Liver (tissue), 2 donors: Measurements from ENCODE around the gene TMEM47.

Experiments used
- TF ChIP-seq, protein P1 (sequence below): fragments of 150-350 bp; IDR thresholded peaks from 2 replicates; pipeline ENCODE4 v1.5.1; 2017; ENCODE audit warnings: improper control_type of control experiment, low read depth, low read length; ENCODE audit not compliant: missing input control
- TF ChIP-seq, protein P2 (sequence below): IDR thresholded peaks from 2 replicates; pipeline ENCODE4 v1.6.1; 2016; ENCODE audit warnings: antibody characterized with exemption, mild to moderate bottlenecking
- donor health status: healthy.

DNA sequence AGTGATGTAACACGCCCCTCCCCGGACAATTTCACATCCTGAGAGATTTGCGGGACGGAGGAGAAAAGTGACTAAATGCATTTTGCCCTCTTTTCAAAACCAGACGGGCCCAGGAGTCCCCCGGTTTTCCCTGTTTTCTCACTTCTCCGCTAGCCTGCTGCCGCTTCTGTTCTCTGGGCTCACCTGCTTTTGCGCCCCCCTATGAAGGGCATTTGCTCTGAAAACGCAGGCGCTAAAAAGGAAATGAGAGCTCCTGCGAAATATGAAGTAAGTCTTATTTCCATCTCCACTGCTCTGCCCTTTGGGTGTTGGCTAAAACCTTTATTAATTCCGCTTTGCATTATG is 613 bp upstream of the TMEM47 start:
- TF ChIP-seq, protein P1, sequence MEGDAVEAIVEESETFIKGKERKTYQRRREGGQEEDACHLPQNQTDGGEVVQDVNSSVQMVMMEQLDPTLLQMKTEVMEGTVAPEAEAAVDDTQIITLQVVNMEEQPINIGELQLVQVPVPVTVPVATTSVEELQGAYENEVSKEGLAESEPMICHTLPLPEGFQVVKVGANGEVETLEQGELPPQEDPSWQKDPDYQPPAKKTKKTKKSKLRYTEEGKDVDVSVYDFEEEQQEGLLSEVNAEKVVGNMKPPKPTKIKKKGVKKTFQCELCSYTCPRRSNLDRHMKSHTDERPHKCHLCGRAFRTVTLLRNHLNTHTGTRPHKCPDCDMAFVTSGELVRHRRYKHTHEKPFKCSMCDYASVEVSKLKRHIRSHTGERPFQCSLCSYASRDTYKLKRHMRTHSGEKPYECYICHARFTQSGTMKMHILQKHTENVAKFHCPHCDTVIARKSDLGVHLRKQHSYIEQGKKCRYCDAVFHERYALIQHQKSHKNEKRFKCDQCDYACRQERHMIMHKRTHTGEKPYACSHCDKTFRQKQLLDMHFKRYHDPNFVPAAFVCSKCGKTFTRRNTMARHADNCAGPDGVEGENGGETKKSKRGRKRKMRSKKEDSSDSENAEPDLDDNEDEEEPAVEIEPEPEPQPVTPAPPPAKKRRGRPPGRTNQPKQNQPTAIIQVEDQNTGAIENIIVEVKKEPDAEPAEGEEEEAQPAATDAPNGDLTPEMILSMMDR: no peak
- TF ChIP-seq, protein P2, sequence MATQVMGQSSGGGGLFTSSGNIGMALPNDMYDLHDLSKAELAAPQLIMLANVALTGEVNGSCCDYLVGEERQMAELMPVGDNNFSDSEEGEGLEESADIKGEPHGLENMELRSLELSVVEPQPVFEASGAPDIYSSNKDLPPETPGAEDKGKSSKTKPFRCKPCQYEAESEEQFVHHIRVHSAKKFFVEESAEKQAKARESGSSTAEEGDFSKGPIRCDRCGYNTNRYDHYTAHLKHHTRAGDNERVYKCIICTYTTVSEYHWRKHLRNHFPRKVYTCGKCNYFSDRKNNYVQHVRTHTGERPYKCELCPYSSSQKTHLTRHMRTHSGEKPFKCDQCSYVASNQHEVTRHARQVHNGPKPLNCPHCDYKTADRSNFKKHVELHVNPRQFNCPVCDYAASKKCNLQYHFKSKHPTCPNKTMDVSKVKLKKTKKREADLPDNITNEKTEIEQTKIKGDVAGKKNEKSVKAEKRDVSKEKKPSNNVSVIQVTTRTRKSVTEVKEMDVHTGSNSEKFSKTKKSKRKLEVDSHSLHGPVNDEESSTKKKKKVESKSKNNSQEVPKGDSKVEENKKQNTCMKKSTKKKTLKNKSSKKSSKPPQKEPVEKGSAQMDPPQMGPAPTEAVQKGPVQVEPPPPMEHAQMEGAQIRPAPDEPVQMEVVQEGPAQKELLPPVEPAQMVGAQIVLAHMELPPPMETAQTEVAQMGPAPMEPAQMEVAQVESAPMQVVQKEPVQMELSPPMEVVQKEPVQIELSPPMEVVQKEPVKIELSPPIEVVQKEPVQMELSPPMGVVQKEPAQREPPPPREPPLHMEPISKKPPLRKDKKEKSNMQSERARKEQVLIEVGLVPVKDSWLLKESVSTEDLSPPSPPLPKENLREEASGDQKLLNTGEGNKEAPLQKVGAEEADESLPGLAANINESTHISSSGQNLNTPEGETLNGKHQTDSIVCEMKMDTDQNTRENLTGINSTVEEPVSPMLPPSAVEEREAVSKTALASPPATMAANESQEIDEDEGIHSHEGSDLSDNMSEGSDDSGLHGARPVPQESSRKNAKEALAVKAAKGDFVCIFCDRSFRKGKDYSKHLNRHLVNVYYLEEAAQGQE: no peak
